RWPE1 (cell line): ENCODE results near the gene ARTN.
A peak's percentile ranks its signal among the peaks of the same experiment; 100 is the strongest.

ENCODE experiments used
- CTCF ChIA-PET: fragments of 350-600 bp; sonication (Branson Sonifier 250); formaldehyde crosslinking; extraction: SDS; loops from one replicate; lab custom pipeline; 2021; lab: Yijun Ruan, JAX
- POLR2A ChIA-PET: fragments of 400-600 bp; formaldehyde crosslinking; extraction: SDS; loops from one replicate; lab custom pipeline; 2020; ENCODE audit warnings: antibody characterized with exemption; ENCODE audit not compliant: low non-redundant PET; lab: Yijun Ruan, JAX
- DNase-seq: peaks from one replicate; pipeline ENCODE4 v3.0.0; 2012; ENCODE audit warnings: low spot score
- H3K27ac ChIP-seq: fragments of 450-650 bp; 2 replicates; pipeline ENCODE4 v1.5.1; 2017
- TF ChIP-seq, protein P1 (sequence below): fragments of 450-650 bp; conservative IDR thresholded peaks from 2 replicates; pipeline ENCODE4 v1.5.1; 2017; ENCODE audit warnings: low read depth, mild to moderate bottlenecking

ARTN gene

GRCh38 chr1:43956234-43956633 lies 22.6 kb downstream of the ARTN start:
- no peak for DNase-seq
- POLR2A ChIA-PET, result no interaction called here
- CTCF ChIA-PET, result no interaction called here
- TF ChIP-seq, protein P1, sequence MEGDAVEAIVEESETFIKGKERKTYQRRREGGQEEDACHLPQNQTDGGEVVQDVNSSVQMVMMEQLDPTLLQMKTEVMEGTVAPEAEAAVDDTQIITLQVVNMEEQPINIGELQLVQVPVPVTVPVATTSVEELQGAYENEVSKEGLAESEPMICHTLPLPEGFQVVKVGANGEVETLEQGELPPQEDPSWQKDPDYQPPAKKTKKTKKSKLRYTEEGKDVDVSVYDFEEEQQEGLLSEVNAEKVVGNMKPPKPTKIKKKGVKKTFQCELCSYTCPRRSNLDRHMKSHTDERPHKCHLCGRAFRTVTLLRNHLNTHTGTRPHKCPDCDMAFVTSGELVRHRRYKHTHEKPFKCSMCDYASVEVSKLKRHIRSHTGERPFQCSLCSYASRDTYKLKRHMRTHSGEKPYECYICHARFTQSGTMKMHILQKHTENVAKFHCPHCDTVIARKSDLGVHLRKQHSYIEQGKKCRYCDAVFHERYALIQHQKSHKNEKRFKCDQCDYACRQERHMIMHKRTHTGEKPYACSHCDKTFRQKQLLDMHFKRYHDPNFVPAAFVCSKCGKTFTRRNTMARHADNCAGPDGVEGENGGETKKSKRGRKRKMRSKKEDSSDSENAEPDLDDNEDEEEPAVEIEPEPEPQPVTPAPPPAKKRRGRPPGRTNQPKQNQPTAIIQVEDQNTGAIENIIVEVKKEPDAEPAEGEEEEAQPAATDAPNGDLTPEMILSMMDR, result no peak
- peak overlapping the region; percentile 66; the same call in 1 of the 2 replicates for H3K27ac ChIP-seq

GRCh38 chr1:43957407-43958040 lies 23.9 kb downstream of the ARTN start:
- TF ChIP-seq, protein P1, result no peak
- POLR2A ChIA-PET, result no interaction called here
- CTCF ChIA-PET, result interaction anchor here (0.6 kb wide), 1 partner anchor 56 kb away, joined by 9 read pairs; no protein-coding TSS in a partner anchor
- DNase-seq, result no peak
- H3K27ac ChIP-seq, result peak overlapping the region; percentile 66

DNA sequence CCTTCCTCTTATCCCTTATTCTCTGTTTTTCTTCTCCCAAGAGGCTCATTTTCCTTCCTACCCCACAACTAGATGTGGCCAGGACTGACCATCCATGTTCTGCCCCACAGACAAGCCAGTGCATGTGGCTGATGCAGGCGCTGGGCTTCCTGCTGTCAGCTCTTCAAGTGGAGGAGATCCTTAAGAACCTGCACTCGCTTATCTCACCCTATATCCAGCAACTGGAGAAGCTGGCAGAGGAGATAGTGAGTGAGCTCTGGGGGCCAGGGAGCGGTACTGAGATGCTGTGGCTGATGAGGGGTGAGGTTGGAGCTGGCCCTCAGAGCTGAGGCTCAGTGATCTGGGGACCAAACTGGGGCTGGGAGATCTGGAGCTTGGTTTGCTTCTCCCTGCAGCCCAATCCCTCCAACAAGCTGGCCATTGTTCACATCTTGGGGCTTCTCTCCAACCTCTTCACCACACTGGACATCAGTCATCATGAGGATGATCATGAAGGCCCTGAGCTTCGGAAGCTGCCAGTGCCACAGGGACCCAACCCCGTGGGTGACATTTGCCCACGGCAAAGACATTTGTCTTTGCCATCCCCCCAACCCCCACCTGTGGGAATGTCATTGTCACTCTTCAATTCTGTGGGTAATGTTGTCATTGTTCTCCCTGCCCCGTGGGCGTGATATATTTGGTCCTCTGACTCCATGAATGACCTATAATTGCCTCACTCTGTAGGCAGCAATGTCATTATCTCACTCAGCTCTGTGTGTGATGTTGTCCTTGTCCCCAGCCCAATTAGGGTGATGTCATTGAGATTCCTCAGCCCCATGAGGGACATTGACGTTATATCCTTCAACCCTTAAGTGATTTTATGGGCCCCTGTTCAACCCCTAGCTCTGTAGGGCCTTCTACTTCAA lies 25.0 kb downstream of the ARTN start:
- CTCF ChIA-PET, result interaction anchor here (0.6 kb wide), 1 partner anchor 57 kb away, joined by 9 read pairs; no protein-coding TSS in a partner anchor
- POLR2A ChIA-PET, result no interaction called here
- no peak for DNase-seq

DNA sequence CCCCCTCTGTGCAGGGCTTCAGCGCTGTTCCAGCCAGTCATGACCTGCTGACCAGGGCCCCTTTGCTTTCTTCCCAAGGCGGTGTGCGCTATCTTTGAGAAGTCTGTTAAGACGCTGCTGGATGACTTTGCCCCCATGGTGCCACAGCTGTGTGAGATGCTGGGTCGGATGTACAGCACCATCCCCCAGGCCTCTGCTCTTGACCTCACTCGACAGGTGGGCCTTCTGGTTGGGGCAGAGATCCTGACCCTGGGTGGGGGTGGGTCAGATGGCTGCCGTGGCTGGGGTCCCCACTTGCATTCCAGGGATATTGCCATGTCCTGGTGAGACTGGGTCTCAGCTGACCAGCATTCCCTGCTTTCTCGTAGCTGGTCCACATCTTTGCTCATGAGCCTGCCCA lies 27.2 kb downstream of the ARTN start:
- no peak overlapping the region for H3K27ac ChIP-seq
- TF ChIP-seq, protein P1, result no peak
- DNase-seq, result no peak
- ChIA-PET POLR2A (no interaction called here), CTCF (interaction anchor here (0.6 to 0.8 kb wide), 2 partner anchors 15 to 198 kb away, joined by 3 read pairs; no protein-coding TSS in a partner anchor)

More for the DNA sequence above, 25.0 kb downstream of the ARTN start:
- H3K27ac ChIP-seq, result peak overlapping the region; percentile 66
- TF ChIP-seq, protein P1, result no peak

DNA sequence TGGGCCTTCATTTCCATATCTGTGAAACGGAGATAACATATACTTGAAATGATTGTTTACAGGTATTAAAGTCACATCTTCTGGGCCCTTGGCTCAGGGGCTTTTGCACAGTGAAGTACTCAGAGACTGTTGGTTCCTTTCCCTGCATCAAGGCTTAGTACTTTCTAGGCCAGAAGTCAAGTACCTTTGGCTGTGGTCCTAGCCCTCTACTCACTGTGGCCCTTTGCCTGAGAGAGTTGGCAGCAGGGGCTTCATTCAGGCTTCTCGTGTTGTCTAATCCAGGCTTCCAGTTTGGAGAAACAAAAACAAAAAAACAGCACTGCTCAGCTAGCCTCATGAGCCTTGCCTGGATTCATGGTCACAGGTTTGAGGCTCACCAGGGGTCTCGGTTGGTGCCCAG lies 28.1 kb downstream of the ARTN start:
- no peak for DNase-seq
- no peak overlapping the region for H3K27ac ChIP-seq
- POLR2A ChIA-PET, result no interaction called here
- CTCF ChIA-PET, result no interaction called here
- TF ChIP-seq, protein P1, result no peak

DNA sequence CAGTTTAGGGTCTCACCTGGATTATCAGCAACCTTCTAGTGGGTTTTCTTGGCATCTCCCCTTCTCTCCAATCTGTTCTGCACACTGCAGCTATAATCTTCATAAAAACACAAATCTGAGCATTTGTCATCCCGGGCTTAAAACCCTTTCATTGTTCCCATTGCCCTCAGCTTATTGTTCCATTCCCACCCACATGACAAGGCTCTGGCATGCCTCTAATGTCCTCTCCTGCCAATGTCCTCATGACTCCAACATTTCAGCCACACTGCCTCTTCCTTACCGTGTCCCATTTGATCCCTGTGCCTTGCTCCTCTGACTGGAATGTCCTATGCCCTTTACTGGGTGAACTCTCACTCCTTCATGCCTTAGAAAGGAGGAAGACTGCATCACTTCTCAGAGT lies 28.7 kb downstream of the ARTN start:
- no peak for DNase-seq
- CTCF ChIA-PET, result no interaction called here
- H3K27ac ChIP-seq, result no peak overlapping the region
- POLR2A ChIA-PET, result no interaction called here
- TF ChIP-seq, protein P1, result no peak
